OCI-M2 (cell line): ENCODE results near the gene GLRX2.
"Not testable (repeated sequence)": the region's sequence is repeated elsewhere in the genome, so short reads cannot be mapped to it uniquely, and the experiment has no call there.

Experiments used
- DNase-seq: peaks from one replicate; lab custom pipeline; 2025; ENCODE audit not compliant: unreplicated experiment; lab: John Stamatoyannopoulos, UW

The GLRX2 gene

DNA sequence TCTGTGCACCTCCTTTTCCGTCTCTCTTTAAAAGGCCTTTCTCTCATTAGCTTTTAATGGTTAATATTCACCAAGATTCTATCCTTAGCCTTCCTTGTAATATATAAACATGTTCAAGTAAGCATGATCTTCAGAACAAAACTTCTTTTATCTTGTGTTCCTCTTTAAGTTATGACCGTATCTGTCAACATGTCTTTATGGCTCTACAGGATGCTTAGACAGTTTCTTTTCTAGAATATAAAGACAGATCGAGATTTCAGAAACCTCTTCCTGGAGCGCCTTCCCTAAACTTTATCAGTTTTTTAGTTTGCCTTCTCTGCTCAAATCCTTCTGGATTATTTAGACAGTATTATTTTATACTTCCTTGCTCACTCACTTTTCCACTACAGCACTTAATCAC is 38.6 kb downstream of the GLRX2 start:
- DNase-seq, result no peak

DNA sequence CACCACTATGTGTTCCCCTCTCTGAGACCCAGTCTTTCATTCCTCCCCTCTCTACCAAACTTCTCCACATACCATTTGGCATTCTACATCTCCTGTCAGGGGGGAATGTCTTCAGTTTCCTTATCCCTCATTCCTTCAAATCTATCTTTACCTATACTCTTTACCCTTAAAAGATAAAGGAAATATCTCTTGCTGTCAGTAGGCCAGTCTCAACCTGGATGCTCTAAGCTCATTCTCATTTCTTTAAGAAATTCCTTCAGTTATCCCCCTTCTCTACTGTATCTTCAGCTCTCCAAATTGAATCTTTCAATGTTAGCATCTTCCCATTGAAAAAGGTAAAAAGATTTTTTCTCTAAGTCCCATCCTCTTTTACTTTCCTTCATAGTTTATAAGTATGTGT is 39.3 kb downstream of the GLRX2 start:
- DNase-seq, result no peak

DNA sequence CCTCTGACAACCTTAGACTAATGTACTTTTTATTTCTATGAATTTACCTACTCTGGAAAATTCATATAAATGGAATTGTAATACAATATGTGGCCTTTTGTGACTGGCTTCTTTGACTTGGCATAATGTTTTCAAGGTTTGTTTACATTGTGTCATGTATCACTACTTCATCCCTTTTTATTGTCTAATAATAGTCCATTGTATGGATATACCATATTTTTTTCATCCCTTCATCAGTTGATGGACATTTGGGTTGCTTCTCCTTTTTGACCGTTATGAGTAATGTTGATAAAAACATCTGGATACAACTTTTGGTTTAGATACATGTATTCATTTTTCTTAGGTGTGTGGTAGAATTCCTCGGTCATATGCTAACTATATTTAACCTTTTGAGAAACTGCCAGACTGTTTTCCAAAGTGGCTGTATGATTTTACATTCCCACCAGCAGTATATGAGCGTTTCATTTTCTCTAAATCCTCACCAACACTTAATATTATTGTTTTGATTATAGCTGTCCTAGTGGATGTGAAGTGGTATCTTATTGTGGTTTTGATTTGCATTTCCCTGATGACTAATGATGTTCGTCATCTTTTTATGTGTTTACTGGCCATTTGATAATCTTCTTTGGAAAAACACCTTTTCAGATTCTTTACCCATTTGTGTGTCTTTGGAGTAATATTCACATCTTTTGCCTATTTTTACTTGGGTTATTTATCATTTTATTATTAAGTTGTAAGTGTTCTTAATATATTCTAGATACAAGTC is 42.3 kb downstream of the GLRX2 start:
- DNase-seq, result no peak

DNA sequence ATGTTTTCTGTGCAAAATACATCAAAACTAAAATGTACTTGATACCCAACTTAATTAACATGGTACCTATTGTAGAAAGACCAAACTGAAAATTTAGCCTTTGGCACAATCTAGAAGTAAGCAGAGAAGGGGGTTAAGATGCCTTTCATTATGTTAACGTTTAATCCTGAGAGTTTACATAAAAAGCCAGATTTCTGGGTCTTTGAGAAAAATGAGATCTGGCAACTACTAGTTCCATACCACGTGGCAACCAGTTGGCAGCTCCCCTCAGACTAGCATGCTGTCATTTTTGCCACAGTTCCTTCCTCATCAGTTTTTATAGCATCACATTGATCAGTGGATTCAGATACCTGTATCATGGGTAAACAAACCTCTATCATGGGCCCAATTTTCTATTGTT is 44.3 kb downstream of the GLRX2 start:
- no peak for DNase-seq

DNA sequence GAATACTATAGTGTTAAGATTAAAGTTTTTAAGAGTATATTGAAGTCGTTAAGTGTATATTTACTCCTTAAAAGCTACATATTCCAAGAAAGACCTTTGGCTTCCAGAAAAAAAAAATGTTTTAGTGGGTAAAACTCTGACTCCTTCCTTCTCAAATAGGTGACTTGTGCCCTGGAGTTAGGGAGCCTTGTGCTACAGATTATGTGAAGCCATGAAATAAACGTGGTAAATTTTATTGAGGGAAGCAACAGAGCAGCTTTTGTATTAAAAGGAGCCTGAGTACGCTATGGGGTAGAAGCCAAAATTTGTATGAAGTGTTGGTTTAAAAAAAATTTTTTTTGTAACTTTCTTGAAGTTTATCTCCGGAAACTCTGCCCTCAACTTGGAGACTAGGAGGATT is 44.8 kb downstream of the GLRX2 start:
- DNase-seq, result no peak

DNA sequence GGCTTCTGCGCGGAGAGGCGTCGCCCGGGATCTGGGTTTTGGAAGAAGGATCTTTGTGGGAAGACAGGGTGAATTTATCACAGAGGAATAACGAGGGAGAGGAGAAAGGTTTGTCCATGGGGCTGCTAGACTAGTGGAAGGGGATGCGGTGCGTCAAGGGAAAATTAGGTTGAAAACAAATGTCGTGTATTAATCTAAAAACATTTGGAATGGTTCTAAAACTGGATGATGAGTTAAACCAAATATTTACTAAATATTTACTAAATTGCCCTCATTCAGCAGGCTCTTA is 45.2 kb downstream of the GLRX2 start:
- no peak for DNase-seq

DNA sequence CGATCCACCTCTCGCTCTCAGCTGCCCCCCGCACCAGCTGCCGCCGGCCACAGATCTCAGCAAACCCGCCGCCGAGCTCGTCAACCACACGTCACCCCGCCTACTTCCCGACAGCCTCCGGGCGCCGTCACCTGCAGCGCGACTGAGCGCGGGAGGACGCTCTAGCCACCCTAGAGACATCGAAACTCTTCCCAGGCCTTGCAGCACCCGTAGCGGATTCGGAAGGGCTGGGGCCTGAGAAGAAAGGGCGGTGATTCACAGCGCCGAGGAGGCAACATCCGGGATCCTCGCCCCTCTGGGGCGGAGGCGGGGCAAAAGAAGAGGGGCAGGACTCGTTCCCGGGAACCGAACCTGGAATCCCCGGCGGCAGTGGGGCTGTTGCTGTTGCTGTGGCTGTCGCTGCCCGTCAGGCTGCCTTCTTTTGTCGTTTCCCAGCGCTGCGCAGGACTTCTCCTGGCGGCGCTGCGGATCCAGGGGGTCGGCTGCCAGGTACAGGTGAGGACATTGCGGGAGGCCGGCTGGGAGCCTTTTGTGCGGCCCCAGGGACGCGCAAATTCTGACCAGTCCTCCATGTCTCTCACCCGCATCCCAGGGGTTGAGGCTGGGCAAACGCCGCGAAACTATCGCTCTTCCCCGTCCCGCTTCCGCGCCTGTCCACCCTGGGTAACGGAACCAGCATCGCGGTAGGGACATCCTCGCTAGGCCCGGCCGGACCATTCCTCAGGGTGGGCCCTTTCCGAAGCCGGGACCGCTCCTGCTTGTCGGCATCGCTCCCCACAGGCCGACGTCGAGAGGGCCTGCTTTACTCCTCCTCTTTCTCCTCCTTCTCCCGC is 45.7 kb downstream of the GLRX2 start, which contains the start of the genes RO60 and UCHL5:
RO60 (plus strand) TSS at position 331 of the 833 bp plus-strand sequence. CDS start 9,443 bp downstream, outside the sequence.
UCHL5 (minus strand) TSS at position 79 of the 833 bp plus-strand sequence. CDS start 100 bp downstream, outside the sequence.
- peak; percentile 70 for DNase-seq

DNA sequence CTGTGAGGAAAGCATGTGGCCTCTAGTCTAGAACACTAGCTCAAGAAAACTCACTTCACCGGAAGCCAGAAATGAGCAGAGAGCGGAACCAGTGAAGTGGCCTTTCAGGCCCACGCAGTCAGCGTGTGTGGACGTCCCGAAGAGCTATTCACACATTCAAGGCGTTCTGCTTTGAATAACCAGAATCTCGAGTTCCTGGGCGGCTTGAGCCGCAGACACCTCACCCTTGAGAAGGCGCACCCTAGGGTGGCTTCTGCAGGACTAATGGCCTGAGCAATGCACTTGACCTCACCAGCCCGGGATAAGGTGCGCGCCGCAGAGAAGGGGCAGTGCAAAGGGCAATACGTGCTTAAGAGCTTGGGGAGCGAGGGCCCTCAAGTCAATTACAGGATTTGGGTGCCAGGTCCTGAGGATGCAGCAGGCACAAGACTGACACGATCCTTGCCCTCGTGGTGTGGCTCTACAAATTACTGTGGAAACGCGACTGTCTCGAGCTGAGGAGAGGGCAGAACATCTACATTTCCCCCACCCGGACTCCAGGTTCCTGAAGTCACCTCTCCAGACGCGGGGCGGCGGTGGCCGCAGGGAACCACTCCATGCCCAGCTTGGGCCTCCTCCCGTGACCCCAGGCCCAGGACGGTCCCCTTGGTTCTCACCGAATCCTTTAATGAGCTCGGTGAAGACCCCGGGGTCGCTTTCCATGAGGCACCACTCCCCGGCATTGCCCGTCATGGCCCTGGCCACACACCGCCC is 46.5 kb downstream of the GLRX2 start:
- no peak for DNase-seq

DNA sequence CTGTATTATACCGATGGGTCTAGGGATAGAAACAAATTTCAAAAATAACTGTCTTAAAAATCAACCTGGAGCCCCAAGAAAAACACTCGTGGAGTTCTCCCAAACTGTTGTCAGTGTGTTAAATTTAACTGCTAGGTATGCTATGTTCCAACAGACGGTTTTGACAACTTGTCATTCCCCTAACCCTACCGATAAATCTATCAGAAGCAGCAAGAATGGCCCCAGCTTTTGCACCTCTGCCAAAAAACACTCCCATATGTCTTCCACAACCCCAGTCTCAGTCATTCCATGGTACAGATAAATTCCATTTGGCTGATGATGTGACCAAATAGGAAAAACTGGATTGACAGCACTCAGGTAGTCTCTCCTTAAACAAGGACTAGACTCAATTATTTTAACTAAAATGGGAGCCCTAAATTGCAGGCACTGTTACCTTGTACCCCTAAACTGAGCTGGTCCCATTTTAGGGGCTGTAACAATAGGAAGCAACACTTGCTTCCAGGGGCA is 51.0 kb downstream of the GLRX2 start:
- DNase-seq, result no peak

DNA sequence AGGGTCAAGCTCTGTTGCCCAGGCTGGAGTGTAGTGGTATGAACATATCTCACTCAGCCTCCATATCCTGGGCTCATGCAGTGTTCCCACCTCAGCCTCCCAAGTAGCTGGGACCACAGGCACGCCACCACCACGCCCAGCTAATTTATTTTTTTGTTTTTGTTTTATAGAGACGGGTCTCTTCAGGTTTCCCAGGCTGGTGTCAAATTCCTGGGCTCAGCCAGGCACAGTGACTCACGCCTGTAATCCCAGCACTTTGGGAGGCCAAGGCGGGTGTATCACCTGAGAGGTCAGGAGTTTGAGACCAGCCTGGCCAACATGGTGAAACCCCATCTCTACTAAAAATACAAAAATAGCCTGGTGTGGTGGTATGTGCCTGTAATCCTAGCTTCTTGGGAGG is 56.3 kb downstream of the GLRX2 start:
- DNase-seq, result not testable (repeated sequence)
